ENCODE measurements around the gene PARP16. TPM values are rescaled to one million over a fixed set of nuclear protein-coding genes. Genes with fewer than 3 reads are reported as not detected.

The PARP16 gene
- total RNA-seq, 4 donors from 2014 or later = 5.6 to 11.0 (median 7.5) TPM

DNA sequence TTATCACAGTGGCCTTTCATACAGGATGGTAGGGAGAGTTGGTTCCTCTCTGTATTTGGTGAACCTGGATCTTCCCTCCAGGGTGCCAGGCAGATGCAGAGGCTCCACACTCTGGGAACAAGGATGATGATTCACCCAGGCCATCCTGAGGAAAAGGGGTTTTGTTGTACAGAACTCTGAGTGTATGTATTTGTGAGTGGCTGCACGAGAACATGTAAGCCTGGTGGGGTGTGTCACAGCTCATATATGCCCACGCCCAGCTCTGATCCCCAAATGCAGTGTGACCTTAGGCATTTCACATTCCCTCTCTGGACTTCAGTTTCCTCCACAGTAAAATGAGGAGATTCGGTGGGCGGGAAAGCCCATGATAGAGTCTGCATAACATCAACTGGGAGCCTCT lies 63.8 kb downstream of the PARP16 start:
- ATAC-seq (ENCODE audit: low FRiP score) = no peak
- TF ChIP-seq, protein P1, sequence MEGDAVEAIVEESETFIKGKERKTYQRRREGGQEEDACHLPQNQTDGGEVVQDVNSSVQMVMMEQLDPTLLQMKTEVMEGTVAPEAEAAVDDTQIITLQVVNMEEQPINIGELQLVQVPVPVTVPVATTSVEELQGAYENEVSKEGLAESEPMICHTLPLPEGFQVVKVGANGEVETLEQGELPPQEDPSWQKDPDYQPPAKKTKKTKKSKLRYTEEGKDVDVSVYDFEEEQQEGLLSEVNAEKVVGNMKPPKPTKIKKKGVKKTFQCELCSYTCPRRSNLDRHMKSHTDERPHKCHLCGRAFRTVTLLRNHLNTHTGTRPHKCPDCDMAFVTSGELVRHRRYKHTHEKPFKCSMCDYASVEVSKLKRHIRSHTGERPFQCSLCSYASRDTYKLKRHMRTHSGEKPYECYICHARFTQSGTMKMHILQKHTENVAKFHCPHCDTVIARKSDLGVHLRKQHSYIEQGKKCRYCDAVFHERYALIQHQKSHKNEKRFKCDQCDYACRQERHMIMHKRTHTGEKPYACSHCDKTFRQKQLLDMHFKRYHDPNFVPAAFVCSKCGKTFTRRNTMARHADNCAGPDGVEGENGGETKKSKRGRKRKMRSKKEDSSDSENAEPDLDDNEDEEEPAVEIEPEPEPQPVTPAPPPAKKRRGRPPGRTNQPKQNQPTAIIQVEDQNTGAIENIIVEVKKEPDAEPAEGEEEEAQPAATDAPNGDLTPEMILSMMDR (IDR thresholded peaks at IDR 0.05) = no peak
- no peak for DNase-seq (ENCODE audit: low spot score)

DNA sequence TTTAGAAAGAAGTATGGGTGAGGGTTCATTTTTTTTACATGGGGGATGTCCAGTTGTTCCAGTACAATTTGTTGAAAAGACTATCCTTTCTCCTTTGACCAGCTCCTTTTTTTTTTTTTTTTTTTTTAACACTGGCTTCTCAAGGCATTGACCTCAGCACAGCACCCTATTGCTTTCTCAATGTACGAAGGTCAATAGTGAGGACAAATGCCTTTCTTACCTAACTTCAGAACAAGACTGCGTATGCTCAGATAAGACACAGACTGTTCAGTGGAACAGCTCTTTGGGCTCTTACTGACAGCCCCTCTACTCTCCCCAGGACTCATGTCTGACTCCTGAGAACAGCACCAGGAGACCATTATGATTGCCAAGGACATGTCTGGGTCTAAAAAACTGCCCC lies 65.0 kb downstream of the PARP16 start:
- DNase-seq (ENCODE audit: low spot score) = no peak
- no peak for ATAC-seq (ENCODE audit: low FRiP score)
- TF ChIP-seq, protein P1 (IDR thresholded peaks at IDR 0.05) = no peak

DNA sequence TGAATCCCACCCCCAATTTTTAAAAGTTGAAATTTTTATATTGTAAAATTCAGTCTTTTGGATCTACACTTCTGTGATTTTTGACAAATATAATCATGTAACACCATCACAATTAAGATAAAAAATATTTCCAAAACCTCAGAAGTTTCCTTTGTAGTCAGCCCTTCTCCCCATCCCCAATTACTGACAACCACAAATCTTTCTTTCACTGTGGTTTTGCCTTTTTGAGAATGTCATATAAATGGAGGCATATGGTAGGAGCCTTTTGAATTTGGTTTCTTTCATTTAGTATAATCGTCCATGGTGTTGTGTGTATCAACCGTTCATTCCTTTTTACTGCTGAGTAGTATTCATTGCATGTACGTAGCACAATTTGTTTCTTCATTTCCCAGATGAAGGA lies 67.5 kb downstream of the PARP16 start:
- TF ChIP-seq, protein P1 (IDR thresholded peaks at IDR 0.05) = no peak
- no peak for ATAC-seq (ENCODE audit: low FRiP score)
- no peak for DNase-seq (ENCODE audit: low spot score)

DNA sequence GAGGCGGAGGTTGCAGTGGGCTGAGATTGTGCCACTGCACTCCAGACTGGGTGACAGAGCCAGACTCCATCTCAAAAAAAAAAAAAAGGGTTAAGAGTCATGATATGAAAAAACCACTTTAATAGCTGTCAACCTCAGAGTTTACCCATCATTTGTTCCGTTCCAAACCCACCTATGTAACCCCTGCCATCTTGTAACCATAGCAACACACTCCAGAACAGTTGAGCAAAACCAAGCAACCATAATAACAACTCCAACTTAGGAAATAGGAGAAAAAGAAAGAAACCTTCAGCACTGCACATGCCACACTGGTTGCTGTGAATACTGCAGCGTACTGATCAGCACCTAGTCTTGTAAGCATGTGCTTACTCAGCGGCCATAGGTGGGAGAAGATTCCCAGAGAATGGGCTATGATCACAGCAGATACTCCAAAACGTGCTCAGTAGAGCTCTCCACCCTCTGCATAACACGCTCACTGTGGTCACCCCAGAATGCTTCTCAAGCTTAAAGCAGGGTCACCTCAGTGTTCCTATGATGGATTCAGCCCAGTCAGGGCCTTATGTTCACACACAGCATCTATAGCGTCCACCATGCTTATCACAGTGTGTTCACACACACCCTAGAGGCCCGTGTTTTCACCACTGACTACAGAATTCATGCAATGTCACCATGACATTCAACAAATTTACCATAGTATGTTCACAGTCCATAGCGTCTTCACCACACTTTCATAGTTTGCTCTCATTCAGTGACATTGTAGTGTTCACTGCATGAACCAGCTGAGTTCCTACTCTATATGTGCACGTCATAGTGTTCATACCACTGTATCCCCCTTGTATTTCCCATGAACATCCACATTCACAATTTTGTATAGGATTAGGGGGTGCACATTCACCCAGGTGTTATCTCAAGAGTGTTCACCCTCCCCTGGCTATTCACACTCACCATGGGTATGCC lies 68.9 kb downstream of the PARP16 start:
- DNase-seq (ENCODE audit: low spot score) (no peak), ATAC-seq (ENCODE audit: low FRiP score) (no peak)
- TF ChIP-seq, protein P1 (IDR thresholded peaks at IDR 0.05) = no peak

DNA sequence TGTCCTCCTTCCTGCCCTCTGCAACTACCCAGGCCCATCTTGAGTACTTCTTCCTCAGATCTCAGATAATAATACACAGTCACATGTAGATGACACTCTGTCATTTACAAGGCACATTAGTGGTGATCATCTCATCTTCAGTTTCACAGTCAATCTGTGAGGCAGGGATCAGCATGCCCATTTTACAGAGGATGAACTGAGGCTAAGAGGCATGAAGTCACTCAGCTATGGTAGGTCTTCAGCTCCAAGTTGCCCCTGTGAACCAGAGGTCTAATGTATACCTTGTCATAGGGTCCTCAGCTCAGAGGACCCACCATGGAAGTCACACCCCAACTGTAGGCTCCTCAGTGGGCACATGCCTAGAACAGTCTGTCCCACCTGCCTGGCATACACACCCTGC lies 71.2 kb downstream of the PARP16 start:
- TF ChIP-seq, protein P1 (IDR thresholded peaks at IDR 0.05) = no peak
- ATAC-seq (ENCODE audit: low FRiP score) = no peak
- DNase-seq (ENCODE audit: low spot score) = no peak

DNA sequence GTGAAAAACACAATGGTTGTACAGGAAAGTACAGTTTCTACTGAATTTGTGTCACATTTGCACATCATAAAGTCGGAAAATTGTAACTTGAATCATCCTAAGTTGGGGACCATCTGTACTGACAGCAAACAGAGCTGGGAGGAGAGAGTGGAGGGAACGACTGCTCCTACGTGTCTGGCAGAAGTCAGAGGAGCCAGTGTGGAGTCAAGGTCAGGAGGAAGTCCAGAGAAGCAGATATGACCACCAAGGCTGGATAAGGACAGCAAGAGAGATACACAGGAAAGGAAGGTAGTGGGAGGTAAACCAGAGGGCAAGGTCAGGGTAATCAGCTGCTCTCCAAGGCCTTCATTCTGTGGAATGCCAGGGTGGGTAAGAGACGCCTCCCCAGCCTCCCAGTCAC lies 72.7 kb downstream of the PARP16 start:
- TF ChIP-seq, protein P1 (IDR thresholded peaks at IDR 0.05) = no peak
- ATAC-seq (ENCODE audit: low FRiP score) = no peak

DNA sequence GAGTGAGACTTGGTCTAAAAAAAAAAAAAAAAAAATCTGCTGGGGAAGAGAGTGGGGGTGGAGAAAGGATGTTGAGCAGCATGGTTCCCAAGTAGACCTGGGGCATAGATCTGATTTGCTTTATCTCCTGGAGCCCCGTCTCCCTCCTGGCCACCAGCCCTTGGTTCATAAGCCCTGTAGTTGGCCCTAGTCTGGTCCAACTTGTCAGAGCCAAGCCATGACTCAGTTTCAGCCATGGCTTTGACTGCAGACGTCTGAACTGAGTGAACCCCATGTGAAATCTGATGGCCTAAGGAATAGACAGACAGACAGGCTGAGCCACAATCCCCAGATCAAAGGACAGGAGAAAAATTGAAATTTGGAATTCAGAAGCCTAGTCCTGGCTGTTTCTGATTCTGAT lies 73.4 kb downstream of the PARP16 start:
- no peak for ATAC-seq (ENCODE audit: low FRiP score)
- DNase-seq (ENCODE audit: low spot score) = no peak
- TF ChIP-seq, protein P1 (IDR thresholded peaks at IDR 0.05) = no peak

More for the DNA sequence above, 72.7 kb downstream of the PARP16 start:
- DNase-seq (ENCODE audit: low spot score) = no peak

Data from omental fat pad (tissue), 4 donors.